AG04449 (cell line): Measurements from ENCODE around the gene CLCC1.
"Not testable (repeated sequence)": the region's sequence is repeated elsewhere in the genome, so short reads cannot be mapped to it uniquely, and the experiment has no call there.

Source experiments
- CTCF ChIA-PET: fragments of 350-600 bp; formaldehyde crosslinking; extraction: SDS; loops from one replicate; lab custom pipeline; 2021; ENCODE audit warnings: antibody characterized with exemption; lab: Yijun Ruan, JAX
- POLR2A ChIA-PET: fragments of 400-600, 350-600 bp; formaldehyde crosslinking; extraction: SDS; loops from one replicate; lab custom pipeline; 2020; ENCODE audit warnings: antibody characterized with exemption, inconsistent platforms; lab: Yijun Ruan, JAX
- DNase-seq: peaks from one replicate; pipeline ENCODE4 v3.0.0-alpha.2; 2010; ENCODE audit warnings: low read depth, low spot score
- H3K4me3 ChIP-seq: 2 replicates; pipeline ENCODE4 v1.5.1; 2011; ENCODE audit warnings: low read depth, mild to moderate bottlenecking, control low read depth, low read length
- TF ChIP-seq, protein P1 (sequence below): IDR thresholded peaks from one replicate; pipeline ENCODE4 v1.5.1; 2011; ENCODE audit warnings: mild to moderate bottlenecking, moderate library complexity, low read length, control low read depth, inconsistent platforms; ENCODE audit not compliant: insufficient read depth; ENCODE audit errors: missing control alignments

CLCC1 gene

GRCh38 chr1:108933944-108934343 is 29.3 kb downstream of the CLCC1 start:
- TF ChIP-seq, protein P1, sequence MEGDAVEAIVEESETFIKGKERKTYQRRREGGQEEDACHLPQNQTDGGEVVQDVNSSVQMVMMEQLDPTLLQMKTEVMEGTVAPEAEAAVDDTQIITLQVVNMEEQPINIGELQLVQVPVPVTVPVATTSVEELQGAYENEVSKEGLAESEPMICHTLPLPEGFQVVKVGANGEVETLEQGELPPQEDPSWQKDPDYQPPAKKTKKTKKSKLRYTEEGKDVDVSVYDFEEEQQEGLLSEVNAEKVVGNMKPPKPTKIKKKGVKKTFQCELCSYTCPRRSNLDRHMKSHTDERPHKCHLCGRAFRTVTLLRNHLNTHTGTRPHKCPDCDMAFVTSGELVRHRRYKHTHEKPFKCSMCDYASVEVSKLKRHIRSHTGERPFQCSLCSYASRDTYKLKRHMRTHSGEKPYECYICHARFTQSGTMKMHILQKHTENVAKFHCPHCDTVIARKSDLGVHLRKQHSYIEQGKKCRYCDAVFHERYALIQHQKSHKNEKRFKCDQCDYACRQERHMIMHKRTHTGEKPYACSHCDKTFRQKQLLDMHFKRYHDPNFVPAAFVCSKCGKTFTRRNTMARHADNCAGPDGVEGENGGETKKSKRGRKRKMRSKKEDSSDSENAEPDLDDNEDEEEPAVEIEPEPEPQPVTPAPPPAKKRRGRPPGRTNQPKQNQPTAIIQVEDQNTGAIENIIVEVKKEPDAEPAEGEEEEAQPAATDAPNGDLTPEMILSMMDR = no peak
- CTCF ChIA-PET = interaction anchor here (1.3 kb wide), 1 partner anchor 106 kb away, joined by 3 read pairs; no protein-coding TSS in a partner anchor
- no peak overlapping the region for H3K4me3 ChIP-seq
- POLR2A ChIA-PET = no interaction called here
- DNase-seq = no peak

- DNase-seq, CTCF ChIA-PET, POLR2A ChIA-PET, H3K4me3 ChIP-seq: not testable (repeated sequence)
Measured at GRCh38 chr1:108927565-108927964, 35.7 kb downstream of the CLCC1 start.

- ChIA-PET POLR2A (no interaction called here), CTCF (no interaction called here)
- TF ChIP-seq, protein P1 = no peak
- DNase-seq = no peak
- H3K4me3 ChIP-seq = no peak overlapping the region
Measured at GRCh38 chr1:108925920-108926319, 37.4 kb downstream of the CLCC1 start.

- no peak for DNase-seq
- ChIA-PET CTCF (interaction anchor here (0.7 to 1.8 kb wide), 3 partner anchors 8 to 18 kb away, joined by 3 to 4 read pairs (median 3); no protein-coding TSS in a partner anchor), POLR2A (no interaction called here)
- TF ChIP-seq, protein P1 = no peak
- no peak overlapping the region for H3K4me3 ChIP-seq
Measured at GRCh38 chr1:108916788-108917187, 46.5 kb downstream of the CLCC1 start.
